ENCODE data around the gene FOCAD.

Gene FOCAD

GRCh38 chr9:20995616-20996015 lies 311.6 kb downstream of the FOCAD start:
- H4K20me1 ChIP-seq (ENCODE audit: insufficient read depth, low read length) = no peaks in the 10 kb centered on the region
- H3K4me2 ChIP-seq (ENCODE audit: low read length) = peak overlapping the region; percentile 51; the same call in 1 of the 2 replicates
- no peak for TF ChIP-seq CTCF (IDR thresholded peaks at IDR 0.05; ENCODE audit: low read length)
- TF ChIP-seq EZH2 (IDR thresholded peaks at IDR 0.05; ENCODE audit: borderline replicate concordance, low read length) = no peak
- peak overlapping the region; percentile 93 for H3K27ac ChIP-seq (ENCODE audit: low read depth, low read length, poor library complexity, severe bottlenecking)
- H3F3A ChIP-seq (ENCODE audit: insufficient read depth, low read length) = peaks cover 9% of the 10 kb centered on the region; the same call in 1 of the 2 replicates
- no peak overlapping the region for H3K9ac ChIP-seq (ENCODE audit: low read length)
- no peaks in the 10 kb centered on the region for H3K79me2 ChIP-seq (ENCODE audit: insufficient read depth, low read length)
- no peak overlapping the region for H3K4me3 ChIP-seq (ENCODE audit: low read depth, low read length, poor library complexity, severe bottlenecking)
- H3K9me3 ChIP-seq (ENCODE audit: low read length) = no peaks in the 10 kb centered on the region
- H3K4me1 ChIP-seq (ENCODE audit: insufficient read depth, low read length, severe bottlenecking) = peaks cover 77% of the 10 kb centered on the region
- H3K27me3 ChIP-seq (ENCODE audit: insufficient read depth, low read length) = no peaks in the 10 kb centered on the region
- peaks cover 21% of the 10 kb centered on the region for H3K36me3 ChIP-seq (ENCODE audit: insufficient read depth, low read length)
- no peaks in the 10 kb centered on the region for H3K9me2 ChIP-seq (ENCODE audit: low read depth, low read length)
- no peak overlapping the region for H2AFZ ChIP-seq (ENCODE audit: low read length)

DNA sequence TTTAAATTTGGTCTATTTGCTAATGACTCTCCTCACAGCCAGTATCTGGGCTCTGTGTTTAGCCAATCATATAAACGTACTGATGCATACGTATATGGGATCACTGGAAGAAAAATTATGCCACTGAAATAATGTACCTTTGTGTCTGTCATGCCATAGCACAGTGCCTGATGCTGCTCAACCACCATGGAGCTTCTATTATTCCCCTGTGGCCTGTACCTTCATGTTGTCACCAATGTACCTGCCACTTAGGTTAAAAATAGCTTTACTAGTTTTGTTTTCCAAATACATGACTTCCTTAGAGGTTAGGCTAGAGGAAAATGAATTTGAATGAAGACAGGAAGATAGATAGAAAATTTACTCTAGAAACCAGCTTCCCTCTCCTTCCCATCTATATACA lies 312.8 kb downstream of the FOCAD start:
- peaks cover 71% of the 10 kb centered on the region for H3K4me1 ChIP-seq (ENCODE audit: insufficient read depth, low read length, severe bottlenecking)
- H2AFZ ChIP-seq (ENCODE audit: low read length) = no peak overlapping the region
- peaks cover 5% of the 10 kb centered on the region; the same call in 1 of the 2 replicates for H3K9me3 ChIP-seq (ENCODE audit: low read length)
- peak overlapping the region; percentile 16 for H3K4me3 ChIP-seq (ENCODE audit: low read depth, low read length, poor library complexity, severe bottlenecking)
- peaks cover 12% of the 10 kb centered on the region for H3F3A ChIP-seq (ENCODE audit: insufficient read depth, low read length)
- peak overlapping the region; percentile 36; the same call in 1 of the 2 replicates for H3K9ac ChIP-seq (ENCODE audit: low read length)
- H3K27me3 ChIP-seq (ENCODE audit: insufficient read depth, low read length) = no peaks in the 10 kb centered on the region
- TF ChIP-seq CTCF (IDR thresholded peaks at IDR 0.05; ENCODE audit: low read length) = no peak
- no peak for TF ChIP-seq EZH2 (IDR thresholded peaks at IDR 0.05; ENCODE audit: borderline replicate concordance, low read length)
- H4K20me1 ChIP-seq (ENCODE audit: insufficient read depth, low read length) = no peaks in the 10 kb centered on the region
- H3K79me2 ChIP-seq (ENCODE audit: insufficient read depth, low read length) = no peaks in the 10 kb centered on the region
- H3K36me3 ChIP-seq (ENCODE audit: insufficient read depth, low read length) = peaks cover 32% of the 10 kb centered on the region
- H3K4me2 ChIP-seq (ENCODE audit: low read length) = peak overlapping the region; percentile 51
- peak overlapping the region; percentile 93 for H3K27ac ChIP-seq (ENCODE audit: low read depth, low read length, poor library complexity, severe bottlenecking)
- no peaks in the 10 kb centered on the region for H3K9me2 ChIP-seq (ENCODE audit: low read depth, low read length)

GRCh38 chr9:20997503-20998076 lies 313.5 kb downstream of the FOCAD start:
- TF ChIP-seq CTCF (IDR thresholded peaks at IDR 0.05; ENCODE audit: low read length) (no peak), EZH2 (IDR thresholded peaks at IDR 0.05; ENCODE audit: borderline replicate concordance, low read length) (no peak)
- H3K4me2 ChIP-seq (ENCODE audit: low read length) = peak overlapping the region; percentile 51; the same call in 1 of the 2 replicates
- no peak overlapping the region for H2AFZ ChIP-seq (ENCODE audit: low read length)

More at GRCh38 chr9:20997503-20998076, 313.5 kb downstream of the FOCAD start:
- Histone ChIP-seq H3K4me1 (ENCODE audit: insufficient read depth, low read length, severe bottlenecking) (peaks cover 72% of the 10 kb centered on the region), H3K36me3 (ENCODE audit: insufficient read depth, low read length) (peaks cover 36% of the 10 kb centered on the region), H3F3A (ENCODE audit: insufficient read depth, low read length) (peaks cover 15% of the 10 kb centered on the region), H3K27ac (ENCODE audit: low read depth, low read length, poor library complexity, severe bottlenecking) (peak overlapping the region; percentile 93), H3K9ac (ENCODE audit: low read length) (peak overlapping the region; percentile 52), H4K20me1 (ENCODE audit: insufficient read depth, low read length) (no peaks in the 10 kb centered on the region), H3K4me3 (ENCODE audit: low read depth, low read length, poor library complexity, severe bottlenecking) (no peak overlapping the region), H3K79me2 (ENCODE audit: insufficient read depth, low read length) (no peaks in the 10 kb centered on the region), H3K27me3 (ENCODE audit: insufficient read depth, low read length) (no peaks in the 10 kb centered on the region), H3K9me2 (ENCODE audit: low read depth, low read length) (no peaks in the 10 kb centered on the region), H3K9me3 (ENCODE audit: low read length) (peaks cover 5% of the 10 kb centered on the region; the same call in 1 of the 2 replicates)
